Measurements from ENCODE around the gene LTBP3.
"Not testable (repeated sequence)": the region's sequence is repeated elsewhere in the genome, so short reads cannot be mapped to it uniquely, and the experiment has no call there.

Gene LTBP3

GRCh38 chr11:65535102-65535501, 23.1 kb downstream of the LTBP3 start:
- no peak for DNase-seq

DNA sequence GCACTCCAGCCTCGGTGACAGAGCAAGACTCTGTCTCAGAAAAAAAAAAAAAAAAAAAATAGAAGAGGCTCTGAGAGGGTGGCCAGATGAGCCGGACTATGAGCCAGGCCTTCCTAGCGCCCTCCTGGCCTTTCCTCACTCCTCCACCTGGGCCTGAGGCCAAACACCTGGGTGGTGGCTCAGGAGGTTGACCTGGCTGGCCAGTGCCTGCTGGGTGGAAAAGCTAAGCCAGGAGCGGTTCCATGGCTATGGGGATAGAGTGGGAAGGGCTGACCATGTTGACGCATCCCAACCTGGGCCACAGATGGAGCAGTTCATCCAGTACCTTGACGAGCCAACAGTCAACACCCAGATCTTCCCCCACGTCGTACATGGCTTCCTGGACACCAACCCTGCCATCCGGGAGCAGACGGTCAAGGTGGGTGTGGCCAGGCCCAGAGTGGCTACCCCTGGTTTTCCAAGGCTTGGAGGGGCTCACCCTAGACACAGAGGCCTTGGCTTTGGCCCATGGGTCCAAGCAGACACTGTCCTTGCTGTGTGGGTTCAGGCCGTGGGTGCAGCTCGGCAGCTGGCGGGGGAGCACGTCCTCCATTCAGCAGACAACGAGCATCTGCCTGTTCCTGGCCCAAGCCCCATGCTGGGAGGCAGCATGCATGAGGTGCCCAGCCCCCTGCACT, 25.6 kb downstream of the LTBP3 start:
- DNase-seq, result no peak

DNA sequence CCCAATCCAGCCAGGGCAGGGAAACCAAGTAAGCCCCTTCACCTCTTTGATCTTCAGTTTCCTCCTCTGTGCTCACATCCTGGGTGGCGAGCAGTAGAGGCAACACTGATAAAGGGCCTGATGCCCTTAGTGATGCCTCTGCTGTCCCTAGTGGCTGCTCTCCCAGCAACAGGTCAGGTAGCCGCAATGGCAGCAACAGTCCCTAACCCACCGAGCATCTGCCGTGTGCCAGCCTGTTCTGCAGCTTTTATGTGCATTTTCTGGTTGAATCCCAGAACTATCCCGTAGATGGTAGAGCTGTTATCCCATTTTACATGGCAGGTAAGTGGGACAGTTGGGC, 28.0 kb downstream of the LTBP3 start:
- peak; percentile 60 for DNase-seq

- no peak for DNase-seq
These were observed 28.5 kb downstream of the LTBP3 start for GRCh38 chr11:65529475-65530156.

GRCh38 chr11:65528819-65529350, 29.3 kb downstream of the LTBP3 start:
- no peak for DNase-seq

DNA sequence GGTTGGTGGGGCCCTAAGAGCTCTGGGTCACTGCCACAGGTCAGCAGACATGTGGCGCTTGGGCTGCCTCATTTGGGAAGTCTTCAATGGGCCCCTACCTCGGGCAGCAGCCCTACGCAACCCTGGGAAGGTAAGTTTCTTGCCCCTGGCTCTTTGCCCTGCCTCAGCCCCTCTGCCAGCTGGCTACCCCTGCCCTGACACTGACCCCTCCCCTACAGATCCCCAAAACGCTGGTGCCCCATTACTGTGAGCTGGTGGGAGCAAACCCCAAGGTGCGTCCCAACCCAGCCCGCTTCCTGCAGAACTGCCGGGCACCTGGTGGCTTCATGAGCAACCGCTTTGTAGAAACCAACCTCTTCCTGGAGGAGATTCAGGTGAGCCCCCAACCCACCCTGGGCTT, 31.4 kb downstream of the LTBP3 start:
- DNase-seq, result no peak

DNA sequence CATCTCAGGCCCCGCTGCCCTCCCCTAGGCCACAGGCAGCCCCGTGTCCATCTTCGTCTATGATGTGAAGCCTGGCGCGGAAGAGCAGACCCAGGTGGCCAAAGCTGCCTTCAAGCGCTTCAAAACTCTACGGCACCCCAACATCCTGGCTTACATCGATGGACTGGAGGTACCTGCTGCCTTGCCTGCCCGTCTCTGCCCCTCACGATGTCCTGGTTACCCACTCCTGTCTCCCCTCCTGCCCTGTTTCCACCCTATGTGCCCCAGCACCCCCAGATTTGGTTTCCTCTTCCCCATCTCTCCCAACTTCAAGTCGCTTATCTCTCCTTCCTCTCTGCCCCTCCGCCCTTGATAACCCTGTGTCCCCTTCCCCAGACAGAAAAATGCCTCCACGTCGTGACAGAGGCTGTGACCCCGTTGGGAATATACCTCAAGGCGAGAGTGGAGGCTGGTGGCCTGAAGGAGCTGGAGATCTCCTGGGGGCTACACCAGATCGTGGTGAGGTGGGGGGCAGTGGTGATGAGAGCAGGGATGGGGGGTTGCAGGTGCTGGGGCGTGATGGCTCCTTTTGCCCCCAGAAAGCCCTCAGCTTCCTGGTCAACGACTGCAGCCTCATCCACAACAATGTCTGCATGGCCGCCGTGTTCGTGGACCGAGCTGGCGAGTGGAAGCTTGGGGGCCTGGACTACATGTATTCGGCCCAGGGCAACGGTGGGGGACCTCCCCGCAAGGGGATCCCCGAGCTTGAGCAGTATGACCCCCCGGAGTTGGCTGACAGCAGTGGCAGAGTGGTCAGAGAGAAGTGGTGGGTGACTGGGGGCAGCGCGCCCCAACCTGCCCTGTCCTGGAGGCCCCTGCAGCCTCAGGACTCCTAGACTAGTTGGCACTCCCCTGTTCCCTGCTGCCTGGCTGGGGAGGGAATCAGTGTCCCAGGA, 32.3 kb downstream of the LTBP3 start:
- no peak for DNase-seq

DNA sequence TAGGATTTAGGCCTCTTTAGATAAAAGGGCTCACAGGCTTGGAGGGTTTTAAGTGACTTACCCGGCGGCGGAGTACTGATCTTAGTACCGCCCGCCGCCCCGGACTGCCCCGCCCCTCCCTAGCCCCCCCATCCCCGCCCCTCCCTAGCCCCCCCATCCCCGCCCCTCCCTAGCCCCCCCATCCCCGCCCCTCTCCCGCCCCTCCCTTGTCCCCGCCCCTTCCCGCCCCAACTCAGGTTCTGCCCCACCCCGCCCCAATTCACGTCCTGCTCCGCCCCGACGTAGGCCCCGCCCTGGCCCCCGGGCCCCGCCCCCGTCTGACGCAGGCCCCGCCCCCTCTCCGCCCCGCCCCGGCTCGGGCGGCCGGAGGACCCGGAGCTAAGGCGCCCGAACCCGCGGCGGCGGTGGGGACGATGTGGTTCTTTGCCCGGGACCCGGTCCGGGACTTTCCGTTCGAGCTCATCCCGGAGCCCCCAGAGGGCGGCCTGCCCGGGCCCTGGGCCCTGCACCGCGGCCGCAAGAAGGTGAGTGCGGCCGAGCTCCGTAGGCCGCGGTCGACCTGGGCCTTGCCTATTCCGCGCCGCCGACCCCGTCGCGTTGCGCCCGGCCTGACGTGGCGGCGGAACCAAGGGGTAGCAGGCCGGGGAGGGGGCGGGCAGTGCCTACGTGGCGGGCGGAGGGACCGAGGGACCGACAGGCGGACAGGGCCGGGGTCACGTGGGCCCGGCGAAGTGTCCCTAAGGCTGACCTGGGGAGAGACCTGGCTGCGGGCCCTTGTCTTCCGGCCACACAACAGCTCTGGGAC, 33.2 kb downstream of the LTBP3 start, which contains the start of gene SCYL1:
Gene SCYL1, plus strand, starts transcription at position 343 of the 805 bp plus-strand sequence. Its CDS starts 71 bp downstream, at position 414.
- DNase-seq, result peak; percentile 85

DNA sequence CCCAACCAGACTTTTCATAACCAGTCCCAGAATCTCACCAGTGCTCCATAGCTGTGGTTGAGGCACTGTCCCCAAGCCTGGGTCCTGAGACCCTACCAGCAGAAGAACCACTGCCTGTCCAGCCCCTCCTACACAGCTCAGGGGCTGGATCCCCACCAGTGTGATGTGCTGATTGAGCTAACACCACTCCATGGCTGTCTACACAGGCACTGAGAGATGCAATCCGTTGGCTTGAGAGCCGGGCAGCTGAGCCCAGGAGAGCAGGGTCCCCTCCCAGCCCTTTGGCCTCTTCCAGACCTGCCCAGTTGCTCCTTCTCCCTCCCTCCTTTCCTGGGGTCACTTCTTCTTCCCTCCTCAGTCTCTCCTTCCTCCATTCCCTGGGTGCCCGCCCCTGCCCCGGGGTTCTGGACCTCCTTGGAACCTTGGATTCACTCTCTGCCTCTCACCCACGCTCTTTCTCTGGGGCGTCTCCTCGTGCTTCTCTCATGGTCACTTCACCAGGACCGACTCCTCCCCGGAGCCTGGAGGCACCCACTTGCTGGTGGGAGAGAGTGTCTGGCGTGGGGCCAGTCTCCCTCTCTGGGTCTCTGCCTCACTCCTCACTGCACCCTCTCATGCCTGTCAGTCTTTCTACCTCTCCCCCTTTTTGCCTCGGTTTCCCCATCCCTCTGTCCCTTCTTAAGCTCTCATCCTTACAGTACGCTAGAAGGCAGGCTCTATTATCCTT, 34.0 kb downstream of the LTBP3 start:
- DNase-seq, result peak; percentile 70

DNA sequence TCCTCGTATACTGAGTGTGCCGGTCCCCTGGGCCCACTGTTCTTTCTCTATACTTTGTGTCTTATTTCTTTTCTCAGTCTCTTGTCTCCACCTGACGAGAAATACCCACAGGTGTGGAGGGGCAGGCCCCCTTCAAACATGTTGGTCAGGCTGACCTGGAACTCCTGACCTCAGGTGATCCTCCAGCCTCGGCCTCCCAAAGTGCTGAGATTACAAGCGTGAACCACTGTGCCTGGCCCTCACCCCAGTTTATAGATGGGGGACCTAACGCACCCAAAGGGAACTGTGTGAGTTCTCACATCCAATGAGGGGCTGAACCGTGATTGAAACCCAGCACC, 34.6 kb downstream of the LTBP3 start:
- not testable (repeated sequence) for DNase-seq

- DNase-seq, result peak; percentile 42
These were observed 35.2 kb downstream of the LTBP3 start for GRCh38 chr11:65522718-65523630.

- not testable (repeated sequence) for DNase-seq
These were observed 36.2 kb downstream of the LTBP3 start for GRCh38 chr11:65521777-65522521.

DNA sequence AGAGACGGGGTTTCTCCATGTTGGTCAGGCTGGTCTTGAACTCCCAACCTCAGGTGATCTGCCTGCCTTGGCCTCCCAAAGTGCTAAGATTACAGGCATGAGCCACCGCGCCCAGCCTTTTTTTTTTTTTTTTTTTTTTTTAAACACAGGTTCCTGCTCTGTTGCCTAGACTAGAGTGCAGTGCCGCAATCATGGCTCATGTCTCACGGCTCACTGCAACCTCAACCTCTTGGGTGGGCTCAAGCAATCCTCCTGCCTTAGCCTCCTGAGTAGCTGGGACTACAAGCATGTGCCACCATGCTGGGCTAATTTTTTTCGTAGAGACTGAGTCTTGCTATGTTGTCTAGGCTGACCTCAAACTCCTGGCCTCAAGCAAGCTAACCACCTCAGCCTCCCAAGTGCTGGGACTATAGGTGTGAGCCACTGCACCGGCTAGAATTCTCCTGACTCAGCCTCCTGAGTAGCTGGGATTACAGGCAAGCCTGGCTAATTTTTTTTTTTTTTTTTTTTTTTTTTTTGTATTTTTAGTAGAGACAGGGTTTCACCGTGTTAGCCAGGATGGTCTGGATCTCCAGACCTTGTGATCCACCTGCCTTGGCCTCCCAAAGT, 39.1 kb downstream of the LTBP3 start:
- not testable (repeated sequence) for DNase-seq

DNA sequence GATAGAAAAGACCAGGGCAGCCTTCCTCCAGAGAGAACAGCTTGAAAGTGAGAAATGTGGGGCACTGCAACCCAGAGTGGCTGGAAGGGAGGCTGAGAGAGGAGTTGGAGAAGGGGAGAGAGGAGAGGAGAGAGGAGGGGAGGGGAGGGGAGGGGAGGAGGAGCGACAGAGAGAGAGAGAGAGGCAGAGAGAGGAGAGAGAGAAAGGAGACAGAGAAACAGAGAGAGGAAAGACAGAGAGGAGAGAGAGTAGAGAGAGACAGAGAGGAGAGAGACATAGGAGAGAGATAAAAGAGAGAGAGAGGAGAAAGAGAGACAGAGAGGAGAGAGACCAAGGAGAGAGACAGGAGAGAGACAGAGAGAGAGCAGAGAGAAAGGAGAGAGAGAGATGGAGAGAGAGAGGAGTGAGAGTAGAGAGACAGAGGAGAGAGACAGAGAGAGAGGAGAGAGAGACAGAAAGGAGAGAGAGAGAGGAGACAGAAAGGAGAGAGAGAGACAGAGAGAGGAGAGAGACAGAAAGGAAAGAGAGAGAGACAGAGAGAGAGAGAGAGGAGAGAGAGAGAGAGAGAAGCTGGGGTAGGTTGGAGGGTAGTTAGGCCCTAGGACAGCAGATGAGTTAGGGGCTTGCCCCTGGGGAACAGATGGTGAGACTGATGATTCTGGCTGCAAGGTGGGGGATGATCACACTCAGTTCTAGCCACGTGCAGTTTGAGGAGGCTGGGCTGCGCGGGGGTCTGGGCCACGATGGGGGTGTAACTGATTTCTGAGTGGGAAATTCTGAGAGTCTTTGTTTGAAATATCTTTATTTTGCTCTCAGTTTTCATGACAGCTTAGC, 41.8 kb downstream of the LTBP3 start:
- no peak for DNase-seq

GRCh38 chr11:65512311-65512710, 45.8 kb downstream of the LTBP3 start:
- not testable (repeated sequence) for DNase-seq

- DNase-seq, result peak; percentile 97
These were observed 51.2 kb downstream of the LTBP3 start for GRCh38 chr11:65506772-65507505.

- DNase-seq, result no peak
These were observed 51.8 kb downstream of the LTBP3 start for GRCh38 chr11:65506290-65506771.

Measured in DMS53 (cell line).